ENCODE results near the gene DDHD1.

Gene DDHD1

GRCh38 chr14:53027562-53027961, 125.6 kb downstream of the DDHD1 start:
- DNase-seq = no peak

- DNase-seq = no peak
These were observed 126.1 kb downstream of the DDHD1 start for GRCh38 chr14:53027041-53027440.

- no peak for DNase-seq
These were observed 129.8 kb downstream of the DDHD1 start for GRCh38 chr14:53023325-53023724.

GRCh38 chr14:53022593-53022992, 130.5 kb downstream of the DDHD1 start:
- DNase-seq = no peak

GRCh38 chr14:53020193-53020932, 132.8 kb downstream of the DDHD1 start:
- DNase-seq = no peak

GRCh38 chr14:53019406-53019805, 133.7 kb downstream of the DDHD1 start:
- DNase-seq = no peak

GRCh38 chr14:53017837-53018236, 135.3 kb downstream of the DDHD1 start:
- DNase-seq = no peak

- no peak for DNase-seq
These were observed 136.2 kb downstream of the DDHD1 start for GRCh38 chr14:53016919-53017318.

- DNase-seq = no peak
These were observed 136.6 kb downstream of the DDHD1 start for GRCh38 chr14:53016491-53016890.

GRCh38 chr14:53011053-53011462, 142.1 kb downstream of the DDHD1 start:
- peak; percentile 91 for DNase-seq

- DNase-seq = peak; percentile 23
These were observed 142.7 kb downstream of the DDHD1 start for GRCh38 chr14:53010193-53011040.

- DNase-seq = no peak
These were observed 146.1 kb downstream of the DDHD1 start for GRCh38 chr14:53006931-53007562.

GRCh38 chr14:53004976-53005375, 148.1 kb downstream of the DDHD1 start:
- no peak for DNase-seq

GRCh38 chr14:53003776-53004175, 149.3 kb downstream of the DDHD1 start:
- DNase-seq = no peak

- DNase-seq = no peak
These were observed 150.5 kb downstream of the DDHD1 start for GRCh38 chr14:53002576-53002975.

GRCh38 chr14:53001787-53002378, 151.2 kb downstream of the DDHD1 start:
- DNase-seq = no peak

GRCh38 chr14:52998376-52999015, 154.6 kb downstream of the DDHD1 start:
- peak; percentile 29 for DNase-seq

GRCh38 chr14:52996493-52996892, 156.6 kb downstream of the DDHD1 start:
- no peak for DNase-seq

GRCh38 chr14:52995998-52996397, 157.1 kb downstream of the DDHD1 start:
- DNase-seq = no peak

- DNase-seq = no peak
These were observed 160.8 kb downstream of the DDHD1 start for GRCh38 chr14:52992236-52992870.

- DNase-seq = no peak
These were observed 165.0 kb downstream of the DDHD1 start for GRCh38 chr14:52988139-52988538.

GRCh38 chr14:52987514-52987913, 165.6 kb downstream of the DDHD1 start:
- no peak for DNase-seq
